HCT116 (cell line): Measurements from ENCODE around the gene PDHX. TPM values are rescaled to one million over a fixed set of nuclear protein-coding genes. Genes with fewer than 3 reads are reported as not detected.

Experiments used
- ATAC-seq: fragments of 200-7000 bp; cut with Tn5 transposase; 2 replicates; pipeline ENCODE4 v1.9.1; 2020; ENCODE audit warnings: mild to moderate bottlenecking, moderate library complexity
- BruUV-seq: library from RNA; stranded (reverse); fragments of 400-500 nt; replicated peaks from 2 replicates; lab custom pipeline; 2021; lab: Mats Ljungman, UMichigan
- CTCF ChIA-PET: fragments of 300-600 bp; sonication (Branson Sonifier 250); formaldehyde crosslinking; loops from one replicate; lab custom pipeline; 2021; ENCODE audit warnings: antibody characterized with exemption; lab: Charles Lee
- POLR2A ChIA-PET: fragments of 300-600, 350-600 bp; sonication (Branson Sonifier 250); formaldehyde crosslinking; loops from one replicate; lab custom pipeline; 2021; ENCODE audit warnings: antibody characterized with exemption; lab: Charles Lee
- RAD21 ChIA-PET, 2 experiments: fragments of 300-600 bp; sonication (Branson Sonifier 250); formaldehyde crosslinking; loops; one replicate each; lab custom pipeline; 2023; ENCODE audit warnings: low total read pairs in 2 of 2; ENCODE audit not compliant: uncharacterized antibody in 2 of 2, unreplicated experiment in 2 of 2, low non-redundant PET in 1 of 2; lab: Charles Lee
- DNase-seq: peaks from one replicate; pipeline ENCODE4 v3.0.0-alpha.2; 2010; ENCODE audit warnings: low read depth, low spot score
- H2AFZ ChIP-seq: fragments of 200-600 bp; shearing (Covaris generic), sonication (generic); 2 replicates; pipeline ENCODE4 v1.6.1; 2017; ENCODE audit warnings: low read depth, mixed run types, mixed read lengths, antibody characterized with exemption, low read length; ENCODE audit not compliant: poor library complexity, severe bottlenecking
- H3K27ac ChIP-seq: 2 replicates; pipeline ENCODE4 v1.5.1; 2012; ENCODE audit warnings: low read depth, low read length
- H3K27me3 ChIP-seq: fragments of 200-600 bp; sonication (generic); 2 replicates; pipeline ENCODE4 v1.6.1; 2016; ENCODE audit warnings: mixed run types, low read length, mixed read lengths; ENCODE audit not compliant: insufficient read depth
- H3K36me3 ChIP-seq, 2 experiments: fragments of 200-500 bp in 1 of 2; fragments of 200-600 bp in 1 of 2; sonication (Bioruptor generic) in 1 of 2; sonication (generic) in 1 of 2; 2 replicates each; pipeline versions ENCODE4 v1.5.1 to v1.6.1; 2014 to 2016; ENCODE audit warnings: low read length in 2 of 2, inconsistent platforms in 1 of 2, mixed read lengths in 1 of 2, mixed run types in 1 of 2; ENCODE audit not compliant: insufficient read depth in 2 of 2, control insufficient read depth in 1 of 2
- H3K4me1 ChIP-seq, 2 experiments: fragments of 200-600 bp in 1 of 2; sonication (generic) in 1 of 2; 2 replicates each; pipeline versions ENCODE4 v1.5.1 to v1.6.1; 2012 to 2017; ENCODE audit warnings: low read length in 2 of 2, inconsistent platforms in 1 of 2, mild to moderate bottlenecking in 1 of 2, mixed read lengths in 1 of 2, mixed run types in 1 of 2, moderate library complexity in 1 of 2; ENCODE audit not compliant: insufficient read depth in 2 of 2, control insufficient read depth in 1 of 2
- H3K4me2 ChIP-seq: fragments of 200-600 bp; sonication (generic); 2 replicates; pipeline ENCODE4 v1.6.1; 2017; ENCODE audit warnings: mixed run types, low read length, mixed read lengths
- H3K4me3 ChIP-seq, 2 experiments: fragments of 200-600 bp in 1 of 2; sonication (generic) in 1 of 2; replicated peaks in 1 of 2; 2 replicates each; pipeline ENCODE4 v1.5.1; 2011 to 2016; ENCODE audit warnings: low read length in 2 of 2, control low read depth in 1 of 2, low read depth in 1 of 2, mild to moderate bottlenecking in 1 of 2, mixed read lengths in 1 of 2, mixed run types in 1 of 2
- H3K79me2 ChIP-seq: fragments of 200-600 bp; sonication (generic); 2 replicates; pipeline ENCODE4 v1.6.1; 2017; ENCODE audit warnings: mild to moderate bottlenecking, mixed run types, low read length, moderate library complexity, mixed read lengths; ENCODE audit not compliant: insufficient read depth
- H3K9ac ChIP-seq: fragments of 200-600 bp; sonication (generic); 2 replicates; pipeline ENCODE4 v1.6.1; 2016; ENCODE audit warnings: low read length, mixed read lengths
- H3K9me2 ChIP-seq: fragments of 200-600 bp; sonication (generic), shearing (Covaris generic); 2 replicates; pipeline ENCODE4 v1.6.1; 2017; ENCODE audit warnings: mixed run types, mild to moderate bottlenecking, moderate library complexity; ENCODE audit not compliant: insufficient read depth
- H3K9me3 ChIP-seq, 2 experiments: fragments of 200-500 bp in 1 of 2; fragments of 200-600 bp in 1 of 2; sonication (Bioruptor generic) in 1 of 2; sonication (generic) in 1 of 2; 2 replicates each; pipeline ENCODE4 v1.6.1; 2014 to 2017; ENCODE audit warnings: low read length in 2 of 2, mixed read lengths in 2 of 2, inconsistent platforms in 1 of 2, low read depth in 1 of 2, mild to moderate bottlenecking in 1 of 2, mixed run types in 1 of 2, moderate library complexity in 1 of 2; ENCODE audit not compliant: control insufficient read depth in 1 of 2, insufficient read depth in 1 of 2
- H4K20me1 ChIP-seq: fragments of 200-600 bp; sonication (generic), shearing (Covaris generic); 2 replicates; pipeline ENCODE4 v1.6.1; 2017; ENCODE audit warnings: mixed run types, mild to moderate bottlenecking, moderate library complexity; ENCODE audit not compliant: insufficient read depth
- CBX3 ChIP-seq: IDR thresholded peaks from 2 replicates; pipeline ENCODE4 v1.6.1; 2012; ENCODE audit warnings: low read depth
- CEBPB ChIP-seq: IDR thresholded peaks from 2 replicates; pipeline ENCODE4 v1.6.1; 2012; ENCODE audit warnings: low read depth
- CTCF ChIP-seq, 3 experiments: fragments of 200-600 bp in 1 of 3; sonication (generic) in 1 of 3; IDR thresholded peaks in 2 of 3; conservative IDR thresholded peaks in 1 of 3; 2 replicates each; pipeline ENCODE4 v1.5.1; 2012 to 2017; ENCODE audit warnings: low read depth in 2 of 3, low read length in 2 of 3, antibody characterized with exemption in 1 of 3, borderline replicate concordance in 1 of 3, control low read depth in 1 of 3, mild to moderate bottlenecking in 1 of 3, mixed read lengths in 1 of 3, mixed run types in 1 of 3, moderate library complexity in 1 of 3; ENCODE audit not compliant: insufficient read depth in 1 of 3
- EGR1 ChIP-seq: IDR thresholded peaks from 2 replicates; pipeline ENCODE4 v1.6.1; 2012; ENCODE audit warnings: low read depth
- ELF1 ChIP-seq: IDR thresholded peaks from 2 replicates; pipeline ENCODE4 v1.6.1; 2012; ENCODE audit warnings: low read depth, borderline replicate concordance
- EZH2 ChIP-seq: fragments of 200-600 bp; sonication (generic); IDR thresholded peaks from 2 replicates; pipeline ENCODE4 v1.6.1; 2017; ENCODE audit warnings: antibody characterized with exemption, mixed run types
- FOSL1 ChIP-seq: IDR thresholded peaks from 2 replicates; pipeline ENCODE4 v1.6.1; 2012; ENCODE audit warnings: low read depth
- MAX ChIP-seq: IDR thresholded peaks from 2 replicates; pipeline ENCODE4 v1.6.1; 2012
- POLR2AphosphoS5 ChIP-seq: IDR thresholded peaks from 2 replicates; pipeline ENCODE4 v1.6.1; 2011; ENCODE audit warnings: mild to moderate bottlenecking, low read depth, low read length, moderate library complexity
- RAD21 ChIP-seq: IDR thresholded peaks from 2 replicates; pipeline ENCODE4 v1.6.1; 2012; ENCODE audit warnings: low read depth, mild to moderate bottlenecking
- SRF ChIP-seq: IDR thresholded peaks from 2 replicates; pipeline ENCODE4 v1.6.1; 2012; ENCODE audit warnings: low read depth
- YY1 ChIP-seq: IDR thresholded peaks from 2 replicates; pipeline ENCODE4 v1.6.1; 2011; ENCODE audit warnings: low read length, low read depth, moderate library complexity, mild to moderate bottlenecking; ENCODE audit not compliant: insufficient replicate concordance; ENCODE audit errors: extremely low read depth
- ZBTB33 ChIP-seq: IDR thresholded peaks from 2 replicates; pipeline ENCODE4 v1.6.1; 2011; ENCODE audit warnings: mild to moderate bottlenecking, low read length, moderate library complexity; ENCODE audit not compliant: insufficient replicate concordance; ENCODE audit errors: extremely low read depth
- ZFX ChIP-seq: fragments of 450-650 bp; IDR thresholded peaks from 2 replicates; pipeline ENCODE4 v1.6.1; 2017
- intact Hi-C: fragments of 100-400 bp; cut with micrococcal nuclease; formaldehyde crosslinking; loops from 2 replicates; pipeline ENCODE4 v1.10.0; 2022
- total RNA-seq: library from RNA; stranded (reverse); gene quantifications from one replicate; pipeline ENCODE4 v1.2.1, GENCODE V29; 2021; ENCODE audit not compliant: unreplicated experiment

The PDHX gene
- total RNA-seq, 1 experiment from 2014 or later: 36.6 TPM

- TF ChIP-seq ZBTB33 (peak; percentile 25), EZH2 (no peak), FOSL1 (no peak), CBX3 (no peak), MAX (no peak; the same call in 1 of the 2 replicates), YY1 (peak; percentile 97)
Observed at GRCh38 chr11:34916015-34916842, at the start of gene PDHX, which contains the start of gene APIP (continued).

GRCh38 chr11:34869425-34869824 is 47.0 kb upstream of the PDHX start:
- TF ChIP-seq EGR1 (no peak), RAD21 (peak; percentile 15; the same call in 1 of the 2 replicates), EZH2 (no peak), POLR2AphosphoS5 (no peak), ZBTB33 (no peak), CTCF (IDR thresholded peaks at IDR 0.05 in 2 of 3, conservative IDR thresholded peaks at IDR 0.05 in 1 of 3; ENCODE audit: borderline replicate concordance in 1 of 3, insufficient read depth in 1 of 3, low read depth in 2 of 3, low read length in 2 of 3) (peak in 2 of 3 experiments; percentile 56; a peak in 4 of 6 replicates), ZFX (no peak), SRF (no peak), ELF1 (no peak), CEBPB (no peak)
- CTCF ChIA-PET: interaction anchor here (0.7 to 2.1 kb wide), 5 partner anchors 18 to 283 kb away, joined by 3 to 8 read pairs (median 4); no protein-coding TSS in a partner anchor
- Histone ChIP-seq H3K4me1 (peaks cover 0 to 8% of the 10 kb centered on the region in 2 experiments; a peak in 1 of 4 replicates), H3K4me3 (no peak overlapping the region), H4K20me1 (no peaks in the 10 kb centered on the region), H3K36me3 (no peaks in the 10 kb centered on the region), H3K27me3 (no peaks in the 10 kb centered on the region), H3K9me2 (no peaks in the 10 kb centered on the region), H3K9ac (no peak overlapping the region), H3K4me2 (no peak overlapping the region), H2AFZ (no peak overlapping the region), H3K27ac (no peak overlapping the region), H3K79me2 (no peaks in the 10 kb centered on the region), H3K9me3 (no peaks in the 10 kb centered on the region)
- RAD21 ChIA-PET: interaction anchor here in 1 of 2 experiments (0.6 kb wide), 2 partner anchors 79 to 190 kb away, joined by 3 to 4 read pairs; no protein-coding TSS in a partner anchor
- ATAC-seq (peak; percentile 92), DNase-seq (no peak)
- POLR2A ChIA-PET: no interaction called here
- intact Hi-C loops: no loop called here
- BruUV-seq: no TSS peak
